ENCODE measurements around the gene KCNA10. TPM values are rescaled to one million over a fixed set of nuclear protein-coding genes. Genes with fewer than 3 reads are reported as not detected.

KCNA10 gene
- total and polyA plus RNA-seq, 3 donors from 2014 or later: 0.21 to 0.50 TPM; not detected in 1

GRCh38 chr1:110547017-110547416 is 28.0 kb upstream of the KCNA10 start:
- TF ChIP-seq CTCF (IDR thresholded peaks at IDR 0.05) (no peak), POLR2A (IDR thresholded peaks at IDR 0.05) (no peak)
- Histone ChIP-seq H3K36me3 (ENCODE audit: low read depth, missing control alignments) (no peaks in the 10 kb centered on the region), H3K9me3 (no peaks in the 10 kb centered on the region), H3K27me3 (no peaks in the 10 kb centered on the region), H3K4me3 (no peak overlapping the region), H3K27ac (no peak overlapping the region), H3K4me1 (no peaks in the 10 kb centered on the region)
- 58 to 60% methylated on average over 2 of the region's 2 CpGs for WGBS, 2 donors
- no peak for DNase-seq
- intact Hi-C loops (cut with DNase I; ENCODE audit: low total_unique reads): no loop called here

DNA sequence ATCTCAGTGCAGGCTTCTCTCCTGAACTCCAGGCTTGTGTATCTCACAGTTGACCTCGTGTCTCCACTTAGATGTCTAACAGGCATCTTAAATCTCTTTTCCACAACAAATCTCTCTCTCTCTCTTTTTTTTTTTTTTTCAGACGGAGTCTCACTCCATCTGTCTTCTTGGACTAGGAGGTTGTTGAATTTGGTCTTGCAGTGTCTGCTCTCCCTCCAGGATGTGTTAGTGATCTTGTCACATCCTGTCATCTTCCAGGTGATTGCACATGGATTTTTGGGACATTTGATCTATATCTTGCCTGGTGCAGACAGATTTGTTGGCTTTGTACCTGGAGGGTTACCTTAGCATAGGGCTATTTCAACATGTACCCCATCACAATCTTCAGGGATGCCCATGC is 26.5 kb upstream of the KCNA10 start:
- TF ChIP-seq CTCF (IDR thresholded peaks at IDR 0.05) (no peak), POLR2A (IDR thresholded peaks at IDR 0.05) (no peak)
- intact Hi-C loops (cut with DNase I; ENCODE audit: low total_unique reads): no loop called here
- 51 to 59% methylated on average over 2 of the region's 2 CpGs for whole genome bisulfite sequencing, 2 donors

GRCh38 chr1:110544753-110545152 is 25.8 kb upstream of the KCNA10 start:
- DNase-seq: no peak
- Histone ChIP-seq H3K36me3 (ENCODE audit: low read depth, missing control alignments) (no peaks in the 10 kb centered on the region), H3K27me3 (no peaks in the 10 kb centered on the region), H3K4me1 (no peaks in the 10 kb centered on the region), H3K9me3 (no peaks in the 10 kb centered on the region), H3K27ac (no peak overlapping the region), H3K4me3 (no peak overlapping the region)
- TF ChIP-seq CTCF (IDR thresholded peaks at IDR 0.05): no peak
- TF ChIP-seq POLR2A (IDR thresholded peaks at IDR 0.05): no peak
- intact Hi-C loops (cut with DNase I; ENCODE audit: low total_unique reads): no loop called here
- 74 to 76% methylated on average over 3 of the region's 3 CpGs for whole genome bisulfite sequencing, 2 donors

More for the DNA sequence above, 26.5 kb upstream of the KCNA10 start:
- DNase-seq: no peak
- H3K4me3 ChIP-seq: no peak overlapping the region
- no peak overlapping the region for H3K27ac ChIP-seq
- H3K9me3 ChIP-seq: no peaks in the 10 kb centered on the region
- no peaks in the 10 kb centered on the region for H3K4me1 ChIP-seq
- no peaks in the 10 kb centered on the region for H3K27me3 ChIP-seq
- H3K36me3 ChIP-seq (ENCODE audit: low read depth, missing control alignments): no peaks in the 10 kb centered on the region

DNA sequence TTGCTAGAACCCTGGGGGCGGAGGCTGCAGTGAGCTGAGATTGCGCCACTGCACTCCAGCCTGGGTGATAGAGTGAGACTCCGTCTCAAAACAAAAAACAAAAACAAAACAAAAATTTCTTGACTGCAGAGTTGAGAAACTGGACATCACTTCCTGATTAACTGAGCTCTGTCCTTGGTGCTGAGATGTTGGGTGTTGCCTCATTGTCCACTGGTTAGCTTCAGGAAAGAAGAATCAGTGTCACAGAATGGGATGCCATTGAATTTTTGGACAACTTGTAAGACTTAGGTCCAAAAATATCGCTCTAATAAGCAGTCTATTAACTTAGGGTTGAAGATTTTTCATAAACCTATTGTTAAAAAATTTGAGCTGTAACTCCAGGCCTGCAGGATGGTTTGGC is 23.8 kb upstream of the KCNA10 start:
- Histone ChIP-seq H3K9me3 (no peaks in the 10 kb centered on the region), H3K4me1 (no peaks in the 10 kb centered on the region), H3K27me3 (no peaks in the 10 kb centered on the region), H3K27ac (no peak overlapping the region), H3K4me3 (no peak overlapping the region), H3K36me3 (ENCODE audit: low read depth, missing control alignments) (no peaks in the 10 kb centered on the region)
- no peak for TF ChIP-seq CTCF (IDR thresholded peaks at IDR 0.05)
- TF ChIP-seq POLR2A (IDR thresholded peaks at IDR 0.05): no peak
- WGBS, 2 donors: 59 to 66% methylated on average over 4 of the region's 4 CpGs
- no peak for DNase-seq
- intact Hi-C loops (cut with DNase I; ENCODE audit: low total_unique reads): no loop called here

GRCh38 chr1:110541906-110542395 is 23.0 kb upstream of the KCNA10 start:
- Histone ChIP-seq H3K9me3 (no peaks in the 10 kb centered on the region), H3K27ac (no peak overlapping the region), H3K4me1 (no peaks in the 10 kb centered on the region), H3K4me3 (no peak overlapping the region), H3K36me3 (ENCODE audit: low read depth, missing control alignments) (no peaks in the 10 kb centered on the region), H3K27me3 (no peaks in the 10 kb centered on the region)
- DNase-seq: no peak
- TF ChIP-seq POLR2A (IDR thresholded peaks at IDR 0.05) (no peak), CTCF (IDR thresholded peaks at IDR 0.05) (no peak)
- intact Hi-C loops (cut with DNase I; ENCODE audit: low total_unique reads): no loop called here
- 29 to 80% methylated on average over 1 of the region's 1 CpG for WGBS, 2 donors
